HG03457 (cell line): Measurements from ENCODE around the gene SUGCT.
"Not testable (repeated sequence)": the region's sequence is repeated elsewhere in the genome, so short reads cannot be mapped to it uniquely, and the experiment has no call there.

Source experiments
- ATAC-seq: cut with Tn5 transposase; IDR thresholded peaks from one replicate; pipeline ENCODE4 v1.9.1; 2021; ENCODE audit warnings: moderate number of reproducible peaks; ENCODE audit not compliant: unreplicated experiment

Gene SUGCT

DNA sequence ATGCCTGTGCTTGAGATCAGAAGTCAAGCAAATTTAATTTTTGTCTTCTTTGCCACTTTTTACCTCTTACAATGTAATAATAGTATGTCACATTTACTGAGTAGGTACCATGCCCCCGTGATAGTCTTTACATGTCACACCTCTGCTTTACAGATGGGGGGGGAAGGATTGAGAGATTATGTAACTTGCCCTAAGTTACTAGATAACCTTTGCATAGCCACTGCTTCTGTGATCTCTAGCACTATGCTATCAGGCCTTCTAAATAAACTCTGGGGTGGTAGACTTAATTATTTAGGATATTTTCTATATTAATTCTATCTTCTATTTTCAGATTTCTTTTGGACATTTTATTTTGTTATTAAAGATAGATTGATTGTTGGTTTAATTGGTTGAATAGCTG, 514.4 kb downstream of the SUGCT start:
- ATAC-seq, result no peak

- ATAC-seq, result not testable (repeated sequence)
Observed at GRCh38 chr7:40650903-40651302, 516.1 kb downstream of the SUGCT start.

GRCh38 chr7:40654171-40654570, 519.4 kb downstream of the SUGCT start:
- no peak for ATAC-seq

GRCh38 chr7:40655426-40655825, 520.6 kb downstream of the SUGCT start:
- no peak for ATAC-seq

DNA sequence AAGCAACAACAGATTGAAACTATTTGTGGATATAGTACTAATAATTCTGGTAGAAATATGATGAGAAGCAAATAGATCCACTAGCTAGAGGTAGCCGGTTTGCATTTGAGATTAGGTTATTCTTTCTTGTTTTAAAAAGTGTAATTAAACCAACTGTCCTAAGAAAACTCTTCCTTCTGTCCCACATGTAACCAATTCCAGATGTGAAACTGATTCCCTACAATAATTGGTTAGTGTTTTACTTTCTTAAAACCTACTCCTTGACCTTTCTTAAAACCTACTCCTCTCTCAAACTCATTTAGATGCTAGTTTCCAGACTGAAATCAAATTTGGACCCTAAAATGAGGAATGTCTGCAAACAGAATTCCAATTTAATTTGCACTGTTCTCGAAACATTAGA, 521.5 kb downstream of the SUGCT start:
- ATAC-seq, result no peak

DNA sequence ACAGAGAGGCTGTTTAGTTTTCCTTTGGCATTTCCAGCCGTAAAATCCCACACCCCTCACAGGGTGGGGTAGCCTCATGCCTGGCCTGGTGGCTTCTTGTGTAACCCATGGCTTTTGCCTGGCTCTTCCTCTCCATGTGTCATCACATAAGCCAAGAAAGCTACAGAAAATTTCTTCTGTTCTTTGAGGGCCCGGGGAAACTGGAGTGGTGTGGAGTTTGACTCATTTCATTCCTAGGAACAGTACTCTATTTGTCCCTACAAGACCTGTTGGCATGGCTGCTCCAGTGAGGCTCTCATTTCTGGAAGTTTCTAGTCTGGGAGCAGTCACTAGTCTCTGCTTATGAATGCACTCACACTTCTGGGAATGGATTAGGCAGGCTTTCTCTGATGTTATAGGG, 523.9 kb downstream of the SUGCT start:
- no peak for ATAC-seq

GRCh38 chr7:40659231-40659630, 524.4 kb downstream of the SUGCT start:
- ATAC-seq, result no peak

DNA sequence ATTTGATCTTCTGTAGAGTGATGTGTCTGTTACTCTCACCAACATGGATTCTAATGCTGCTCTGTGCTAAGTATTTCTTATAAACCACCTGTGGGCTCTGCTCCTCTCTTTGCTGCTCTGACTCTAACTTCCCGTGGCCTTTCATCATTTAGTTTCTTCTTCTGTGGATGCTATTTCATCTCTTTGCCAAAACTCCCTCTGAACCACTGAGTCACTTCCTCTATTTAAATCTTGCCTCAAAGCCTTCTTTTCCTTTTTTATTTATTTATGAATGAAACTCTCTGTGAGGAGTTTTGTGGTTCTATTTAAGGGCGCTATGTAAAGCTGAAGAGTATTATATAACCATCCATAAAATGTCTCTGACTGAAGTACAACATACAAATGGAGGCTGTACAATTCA, 538.5 kb downstream of the SUGCT start:
- ATAC-seq, result no peak

GRCh38 chr7:40674316-40674715, 539.5 kb downstream of the SUGCT start:
- no peak for ATAC-seq

DNA sequence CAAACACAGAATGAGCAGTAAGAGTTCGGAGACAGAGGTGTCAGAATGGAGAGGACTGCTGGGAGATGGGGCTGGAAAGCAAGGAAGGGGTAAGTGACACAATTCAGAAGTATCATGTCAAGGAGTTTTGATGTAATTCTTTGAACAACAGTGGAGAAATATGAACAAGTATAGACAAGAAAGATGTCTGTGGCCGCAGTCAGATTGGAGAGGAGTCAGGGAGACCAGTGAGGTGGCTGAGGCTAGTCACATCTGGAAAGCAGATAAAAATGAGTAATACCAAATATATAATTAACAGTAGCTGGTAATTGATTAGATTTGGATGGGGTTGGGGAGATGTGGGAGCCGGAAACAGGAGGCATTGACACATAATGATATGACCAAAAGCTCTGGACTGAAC, 540.9 kb downstream of the SUGCT start:
- ATAC-seq, result no peak

- no peak for ATAC-seq
Observed at GRCh38 chr7:40676221-40676620, 541.4 kb downstream of the SUGCT start.

DNA sequence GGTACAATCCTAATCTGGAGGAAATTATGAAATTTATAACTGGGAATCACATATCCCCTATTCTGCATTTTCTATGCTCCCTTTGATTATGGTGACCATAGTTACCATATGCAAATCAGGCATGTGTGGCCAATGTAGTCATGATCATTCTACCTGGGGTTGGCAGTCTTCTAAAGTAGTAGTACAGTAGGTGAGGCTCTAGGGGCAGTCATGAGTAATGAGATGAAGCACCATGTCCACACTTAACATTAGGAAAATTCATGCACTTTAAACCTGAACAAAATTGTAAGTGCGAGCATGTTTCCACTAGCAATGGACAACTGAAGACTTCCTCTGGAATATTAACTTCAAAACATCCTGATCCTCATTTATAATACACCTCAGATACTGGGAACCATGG, 545.9 kb downstream of the SUGCT start:
- ATAC-seq, result peak; percentile 92

DNA sequence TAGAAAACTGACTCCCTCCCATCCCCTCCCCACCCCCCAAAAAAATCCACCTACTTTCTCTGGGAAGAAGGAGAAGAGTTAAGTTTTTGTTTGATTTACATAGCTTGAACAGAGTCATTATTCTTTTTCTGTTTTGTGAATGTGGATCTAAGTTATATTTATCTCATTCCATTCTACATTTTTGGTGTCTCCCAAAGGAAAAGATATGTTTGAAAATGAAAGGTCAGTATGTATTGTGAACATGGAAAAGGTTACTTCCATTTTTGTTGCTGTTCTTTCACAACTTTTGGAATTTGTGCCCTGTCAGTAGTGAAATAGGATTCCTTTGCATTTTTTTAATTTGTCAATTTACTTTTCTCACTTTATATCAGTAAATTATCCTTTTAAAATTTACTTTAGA, 547.9 kb downstream of the SUGCT start:
- ATAC-seq, result no peak

DNA sequence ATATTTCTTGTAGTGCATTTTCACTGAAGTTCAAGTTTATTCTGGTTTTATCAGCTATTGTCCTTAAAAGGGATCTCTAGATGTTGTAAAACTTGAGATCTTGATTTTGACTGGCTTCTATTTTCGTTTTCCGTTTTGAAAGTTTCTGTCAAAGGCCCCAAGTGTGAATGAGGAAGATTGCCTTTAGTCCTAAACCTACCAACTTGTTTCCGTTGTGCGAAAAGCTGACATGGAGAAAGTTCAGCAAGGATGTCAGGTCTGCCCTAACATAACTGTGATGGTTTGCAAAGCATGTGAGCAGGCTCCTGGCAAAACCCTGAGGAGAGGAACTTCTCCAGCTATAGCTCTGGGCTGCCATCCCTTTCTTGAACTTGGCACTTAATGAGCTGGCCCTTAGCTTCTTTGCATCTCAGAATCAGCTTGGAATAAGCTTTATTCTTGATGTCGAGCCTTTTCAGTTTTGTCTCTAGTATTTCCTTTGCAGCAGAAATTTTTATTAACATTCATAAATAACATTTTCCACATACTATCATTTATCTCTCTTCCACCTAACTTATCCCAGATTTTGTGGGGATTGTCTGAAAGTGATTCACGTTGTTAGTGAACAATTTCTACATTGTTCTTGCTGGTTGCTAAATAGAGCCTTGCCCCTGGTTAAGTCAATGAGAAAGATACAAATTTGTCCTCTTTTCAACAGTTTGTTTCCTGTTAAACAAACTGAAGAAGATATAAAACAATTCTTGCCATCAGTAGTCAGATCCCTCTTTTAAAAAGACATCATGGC, 559.4 kb downstream of the SUGCT start:
- ATAC-seq, result no peak

GRCh38 chr7:40694991-40695390, 560.2 kb downstream of the SUGCT start:
- no peak for ATAC-seq

- ATAC-seq, result no peak
Observed at GRCh38 chr7:40697653-40698052, 562.8 kb downstream of the SUGCT start.

DNA sequence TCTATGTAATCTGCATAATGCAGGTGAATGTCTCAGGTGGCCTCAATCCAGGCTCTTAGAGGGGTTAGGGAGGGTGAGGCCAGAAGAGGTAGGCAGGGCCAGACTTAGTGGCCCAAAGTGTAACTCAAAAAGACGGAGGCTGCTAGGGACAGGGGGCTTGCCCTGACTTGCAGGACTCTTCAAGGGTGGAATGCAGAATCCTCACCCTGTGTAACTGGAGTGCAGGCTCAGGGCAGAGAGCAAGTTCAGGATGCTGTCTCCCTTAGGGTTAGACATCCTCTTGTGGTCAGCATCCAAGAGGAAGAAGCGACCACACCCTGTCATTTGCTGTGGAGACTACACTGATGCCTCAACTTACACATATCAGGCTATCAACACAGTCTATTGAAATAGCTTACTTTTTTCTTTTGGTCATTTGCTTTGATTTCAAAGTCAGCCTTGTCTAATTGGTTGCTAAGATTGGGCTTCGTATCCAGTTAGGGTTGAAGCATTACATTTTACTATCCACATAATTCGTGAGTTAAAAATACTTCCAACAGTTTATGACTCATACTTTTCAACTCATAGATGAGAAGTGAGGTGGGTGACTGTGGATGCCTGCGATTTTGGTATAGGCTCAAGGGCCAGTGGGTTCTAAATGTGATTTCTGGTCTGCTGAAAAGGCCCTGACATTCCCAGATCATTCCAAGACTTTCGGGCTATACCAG, 563.6 kb downstream of the SUGCT start:
- no peak for ATAC-seq

- no peak for ATAC-seq
Observed at GRCh38 chr7:40698921-40699260, 564.1 kb downstream of the SUGCT start.

GRCh38 chr7:40700653-40701421, 566.0 kb downstream of the SUGCT start:
- ATAC-seq, result no peak

- no peak for ATAC-seq
Observed at GRCh38 chr7:40701836-40702551, 567.2 kb downstream of the SUGCT start.

GRCh38 chr7:40704172-40704571, 569.4 kb downstream of the SUGCT start:
- ATAC-seq, result no peak
